Stimulated activated naive CD4-positive, alpha-beta T cell (primary cell): ENCODE measurements around the gene IFIT1.
"Not testable (repeated sequence)": the region's sequence is repeated elsewhere in the genome, so short reads cannot be mapped to it uniquely, and the experiment has no call there.

Source experiments
- DNase-seq, 6 experiments: peaks; one replicate each; lab custom pipeline; 2025; lab: John Stamatoyannopoulos, UW

The IFIT1 gene

GRCh38 chr10:89367529-89367928, 24.9 kb upstream of the IFIT1 start:
- DNase-seq = no peak

- no peak for DNase-seq
Measured at GRCh38 chr10:89368129-89368528, 24.3 kb upstream of the IFIT1 start.

- peak in 2 of 6 experiments; percentile 23 to 29 for DNase-seq
Measured at GRCh38 chr10:89369156-89370105, 23.0 kb upstream of the IFIT1 start.

GRCh38 chr10:89371079-89371478, 21.3 kb upstream of the IFIT1 start:
- no peak for DNase-seq

- DNase-seq = no peak
Measured at GRCh38 chr10:89371987-89372386, 20.4 kb upstream of the IFIT1 start.

GRCh38 chr10:89373916-89374711, 18.3 kb upstream of the IFIT1 start:
- DNase-seq = no peak

GRCh38 chr10:89374713-89375141, 17.7 kb upstream of the IFIT1 start:
- DNase-seq = no peak

GRCh38 chr10:89377705-89378637, 14.5 kb upstream of the IFIT1 start, which contains the start of gene IFIT1B:
Gene IFIT1B, plus strand, starts transcription at chr10:89378056. Its CDS starts 80 bp downstream, at chr10:89378136.
- DNase-seq = no peak

- no peak for DNase-seq
Measured at GRCh38 chr10:89379103-89379502, 13.3 kb upstream of the IFIT1 start.

GRCh38 chr10:89382757-89383156, 9.7 kb upstream of the IFIT1 start:
- no peak for DNase-seq

- no peak for DNase-seq
Measured at GRCh38 chr10:89384474-89385340, 7.7 kb upstream of the IFIT1 start.

- no peak for DNase-seq
Measured at GRCh38 chr10:89388806-89389205, 3.6 kb upstream of the IFIT1 start.

GRCh38 chr10:89389254-89389653, 3.2 kb upstream of the IFIT1 start:
- peak in 2 of 6 experiments; percentile 13 to 31 for DNase-seq

GRCh38 chr10:89390476-89391225, 1.8 kb upstream of the IFIT1 start:
- no peak for DNase-seq

- not testable (repeated sequence) for DNase-seq
Measured at GRCh38 chr10:89391226-89391576, 1.2 kb upstream of the IFIT1 start.

GRCh38 chr10:89392974-89393373, 551 bp downstream of the IFIT1 start:
- DNase-seq = peak in 1 of 6 experiments; percentile 29

- no peak for DNase-seq
Measured at GRCh38 chr10:89393898-89394297, 1.5 kb downstream of the IFIT1 start.

- DNase-seq = no peak
Measured at GRCh38 chr10:89395141-89395540, 2.7 kb downstream of the IFIT1 start.

GRCh38 chr10:89398003-89398749, 5.8 kb downstream of the IFIT1 start:
- DNase-seq = no peak
